K562 (cell line): ENCODE measurements around the gene VPS11. TPM values are rescaled to one million over a fixed set of nuclear protein-coding genes. Genes with fewer than 3 reads are reported as not detected.

Source experiments
- ATAC-seq: fragments of 200-7000 bp; cut with Tn5 transposase; 3 replicates; pipeline ENCODE4 v1.9.1; 2020; ENCODE audit warnings: moderate library complexity
- BruUV-seq: library from RNA; stranded (reverse); fragments of 400-500 nt; replicated peaks from 2 replicates; lab custom pipeline; 2021; lab: Mats Ljungman, UMichigan
- CTCF ChIA-PET: fragments of 300-600 bp; formaldehyde crosslinking; extraction: SDS; loops from one replicate; lab custom pipeline; 2021; ENCODE audit warnings: low intra/inter-chr PET ratio; lab: Yijun Ruan, JAX
- POLR2A ChIA-PET: fragments of 300-600, 350-650 bp; sonication (Branson Sonifier 250); formaldehyde crosslinking; extraction: SDS; loops from one replicate; lab custom pipeline; 2021; ENCODE audit warnings: antibody characterized with exemption, inconsistent platforms; lab: Yijun Ruan, JAX
- DNase-seq, 4 experiments: peaks; one replicate each; pipeline versions ENCODE4 v3.0.0 to v3.0.0-alpha.2; 2011 to 2018; ENCODE audit warnings: low spot score in 3 of 4, mixed read lengths in 3 of 4; ENCODE audit errors: extremely low read depth in 1 of 4
- FAIRE-seq: peaks from 2 replicates; lab custom pipeline; 2011; peaks lifted over from hg19 to GRCh38; lab: Jason Lieb, UNC
- H2AFZ ChIP-seq: 2 replicates; pipeline ENCODE4 v1.6.0; 2011; ENCODE audit warnings: low read depth, low read length, control low read depth, inconsistent platforms
- H3K27ac ChIP-seq: fragments of 200-600 bp; 3 replicates; pipeline ENCODE4 v1.8.0; 2011; ENCODE audit warnings: low read depth, mild to moderate bottlenecking, control low read depth, inconsistent platforms, low read length, moderate library complexity, mixed read lengths; ENCODE audit errors: extremely low read depth
- H3K27me3 ChIP-seq, 2 experiments: fragments of 300-600 bp in 1 of 2; 2 replicates in 1 of 2; 3 replicates in 1 of 2; pipeline versions ENCODE4 v1.6.0 to v1.8.0; 2011; ENCODE audit warnings: inconsistent platforms in 2 of 2, low read length in 2 of 2, mild to moderate bottlenecking in 1 of 2, mixed read lengths in 1 of 2, moderate library complexity in 1 of 2; ENCODE audit not compliant: control insufficient read depth in 2 of 2, insufficient read depth in 2 of 2
- H3K36me3 ChIP-seq: fragments of 300-600 bp; 3 replicates; pipeline ENCODE4 v1.8.0; 2011; ENCODE audit warnings: mild to moderate bottlenecking, low read length, inconsistent platforms; ENCODE audit not compliant: control insufficient read depth, insufficient read depth
- H3K4me1 ChIP-seq, 2 experiments: fragments of 200-600 bp in 1 of 2; replicated peaks in 1 of 2; 2 replicates in 1 of 2; 3 replicates in 1 of 2; pipeline versions ENCODE4 v1.5.1 to v1.8.0; 2011; ENCODE audit warnings: inconsistent platforms in 2 of 2, low read length in 2 of 2, mild to moderate bottlenecking in 1 of 2, mixed read lengths in 1 of 2, moderate library complexity in 1 of 2; ENCODE audit not compliant: control insufficient read depth in 2 of 2, insufficient read depth in 2 of 2
- H3K4me2 ChIP-seq: 2 replicates; pipeline ENCODE4 v1.6.1; 2011; ENCODE audit warnings: low read length, control low read depth, inconsistent platforms, mixed read lengths; ENCODE audit not compliant: insufficient read depth
- H3K4me3 ChIP-seq: fragments of 200-600 bp; sonication (generic), shearing (Covaris generic); 2 replicates; pipeline ENCODE4 v1.5.1; 2016; ENCODE audit warnings: control low read depth, inconsistent platforms
- H3K79me2 ChIP-seq: fragments of 200-600 bp; 3 replicates; pipeline ENCODE4 v1.8.0; 2011; ENCODE audit warnings: low read length, inconsistent platforms; ENCODE audit not compliant: control insufficient read depth, insufficient read depth
- H3K9ac ChIP-seq, 2 experiments: 2 replicates each; pipeline versions ENCODE4 v1.6.0 to v1.6.1; 2011; ENCODE audit warnings: low read depth in 2 of 2, low read length in 2 of 2, control low read depth in 1 of 2, inconsistent platforms in 1 of 2, mild to moderate bottlenecking in 1 of 2, mixed read lengths in 1 of 2; ENCODE audit not compliant: insufficient read depth in 1 of 2
- H3K9me1 ChIP-seq: one replicate; pipeline ENCODE4 v1.6.0; 2011; ENCODE audit warnings: inconsistent platforms, mild to moderate bottlenecking, low read length, moderate library complexity; ENCODE audit not compliant: control insufficient read depth, insufficient read depth
- H3K9me3 ChIP-seq: replicated peaks from 2 replicates; pipeline ENCODE4 v1.5.1; 2011; ENCODE audit warnings: low read depth, low read length, inconsistent platforms; ENCODE audit not compliant: control insufficient read depth, insufficient read depth
- H4K20me1 ChIP-seq: replicated peaks from 2 replicates; pipeline ENCODE4 v1.6.1; 2011; ENCODE audit warnings: low read length, inconsistent platforms, mixed read lengths; ENCODE audit not compliant: control insufficient read depth, insufficient read depth
- CREB3 ChIP-seq: fragments of 450-650 bp; conservative IDR thresholded peaks from 2 replicates; pipeline ENCODE4 v1.6.1; 2016; ENCODE audit warnings: missing genetic modification characterization, low read depth, mild to moderate bottlenecking, missing compliant biosample characterization, moderate library complexity
- FOSL1 ChIP-seq: fragments of 200-800 bp; sonication (Bioruptor generic); conservative IDR thresholded peaks from 2 replicates; pipeline ENCODE4 v1.6.1; 2016; ENCODE audit warnings: missing genetic modification characterization, missing compliant biosample characterization
- HDGF ChIP-seq: fragments of 450-650 bp; IDR thresholded peaks from 2 replicates; pipeline ENCODE4 v1.6.1; 2016
- MAZ ChIP-seq, 2 experiments: fragments of 450-650 bp in 1 of 2; sonication (generic) in 1 of 2; formaldehyde crosslinking; IDR thresholded peaks in 1 of 2; conservative IDR thresholded peaks in 1 of 2; 2 replicates each; pipeline versions ENCODE4 v1.4.0 to v1.5.0; 2020; ENCODE audit warnings: mild to moderate bottlenecking in 1 of 2, missing genetic modification reagents in 1 of 2
- RBM25 ChIP-seq: fragments of 200-400 bp; formaldehyde crosslinking; IDR thresholded peaks from 2 replicates; pipeline ENCODE4 v1.6.1; 2018; ENCODE audit warnings: low read length, low read depth, moderate library complexity; ENCODE audit not compliant: severe bottlenecking
- SAFB ChIP-seq: fragments of 200-400 bp; formaldehyde crosslinking; IDR thresholded peaks from 2 replicates; pipeline ENCODE4 v1.6.1; 2017; ENCODE audit warnings: low read depth, low read length, borderline replicate concordance
- SAP30 ChIP-seq: fragments of 200-600 bp; sonication (generic); IDR thresholded peaks from 2 replicates; pipeline ENCODE4 v1.6.1; 2012; ENCODE audit warnings: borderline replicate concordance, low read depth, mild to moderate bottlenecking, moderate library complexity, low read length, control low read depth, inconsistent platforms; ENCODE audit not compliant: insufficient read depth, poor library complexity, severe bottlenecking
- TARDBP ChIP-seq: fragments of 450-650 bp; IDR thresholded peaks from 2 replicates; pipeline ENCODE4 v1.6.1; 2016
- ZBTB1 ChIP-seq: sonication (generic); formaldehyde crosslinking; IDR thresholded peaks from 2 replicates; pipeline ENCODE4 v1.8.1; 2023; ENCODE audit warnings: missing genetic modification reagents, low read depth, mild to moderate bottlenecking, borderline replicate concordance
- ZNF174 ChIP-seq: fragments of 250-450 bp; sonication (Bioruptor Pico); IDR thresholded peaks from 2 replicates; pipeline ENCODE4 v1.4.0; 2020; ENCODE audit warnings: mild to moderate bottlenecking
- ZNF644 ChIP-seq: fragments of 200-800 bp; sonication (Bioruptor generic); IDR thresholded peaks from 2 replicates; pipeline ENCODE4 v1.6.1; 2016; ENCODE audit warnings: low read depth, missing genetic modification characterization, missing compliant biosample characterization
- WGBS: fragments of 100-300 bp; shearing (Covaris generic); methylation state at CpG from one replicate; pipeline ENCODE4 v1.1.6; 2016; ENCODE audit warnings: low coverage, mixed read lengths; ENCODE audit not compliant: insufficient coverage; ENCODE audit errors: missing lambda C conversion rate; 5-methylcytosine and 5-hydroxymethylcytosine counted together
- in situ Hi-C: fragments of 300-500 bp; cut with MboI; formaldehyde crosslinking; loops from 4 replicates; pipeline ENCODE4 v1.15.0; 2018; ENCODE audit warnings: inconsistent platforms, mixed read lengths
- intact Hi-C: fragments of 100-400 bp; cut with micrococcal nuclease; formaldehyde crosslinking; loops from 2 replicates; pipeline ENCODE4 v1.14.2; 2022
- polyA plus RNA-seq, 8 experiments: library from polyadenylated mRNA; depleted of rRNA in 4 of 8; stranded (reverse) in 5 of 8; unstranded in 3 of 8; fragments of >200 nt; fragmentation: Nextera tagmentation in 2 of 8; fragmentation: Illumina TruSeq in 1 of 8; extraction: Ambion mirVana in 2 of 8; extraction: Trizol in 1 of 8; gene quantifications; 2 replicates each; pipeline versions ENCODE4 v1.2.1 to v1.2.3, GENCODE V29; 2011 to 2014; ENCODE audit warnings: inconsistent platforms in 1 of 8, missing spikeins in 1 of 8
- total RNA-seq, 7 experiments: library from RNA; depleted of rRNA in 6 of 7; stranded (reverse); fragments of >200 nt in 6 of 7; fragmentation: Illumina TruSeq in 2 of 7; extraction: Trizol in 2 of 7; gene quantifications; 2 replicates each; pipeline versions ENCODE4 v1.2.1 to v1.2.3, GENCODE V29; 2011 to 2021; ENCODE audit warnings: low replicate concordance in 1 of 7
- TF ChIP-seq, protein P1 (sequence below), 2 experiments: IDR thresholded peaks in 1 of 2; conservative IDR thresholded peaks in 1 of 2; 2 replicates each; pipeline ENCODE4 v1.6.1; 2016; ENCODE audit warnings: low read depth in 2 of 2, mild to moderate bottlenecking in 1 of 2, missing compliant biosample characterization in 1 of 2, missing genetic modification characterization in 1 of 2, moderate library complexity in 1 of 2
- TF ChIP-seq, protein P2 (sequence below): IDR thresholded peaks from 2 replicates; pipeline ENCODE4 v1.6.1; 2016; ENCODE audit warnings: missing genetic modification characterization, missing compliant biosample characterization

VPS11 gene
- total and polyA plus RNA-seq, 9 of the 15 experiments (the other 6 are each of a cell fraction or from before 2014, with no cell fraction given): 14.1 to 35.5 (median 27.5) TPM

DNA sequence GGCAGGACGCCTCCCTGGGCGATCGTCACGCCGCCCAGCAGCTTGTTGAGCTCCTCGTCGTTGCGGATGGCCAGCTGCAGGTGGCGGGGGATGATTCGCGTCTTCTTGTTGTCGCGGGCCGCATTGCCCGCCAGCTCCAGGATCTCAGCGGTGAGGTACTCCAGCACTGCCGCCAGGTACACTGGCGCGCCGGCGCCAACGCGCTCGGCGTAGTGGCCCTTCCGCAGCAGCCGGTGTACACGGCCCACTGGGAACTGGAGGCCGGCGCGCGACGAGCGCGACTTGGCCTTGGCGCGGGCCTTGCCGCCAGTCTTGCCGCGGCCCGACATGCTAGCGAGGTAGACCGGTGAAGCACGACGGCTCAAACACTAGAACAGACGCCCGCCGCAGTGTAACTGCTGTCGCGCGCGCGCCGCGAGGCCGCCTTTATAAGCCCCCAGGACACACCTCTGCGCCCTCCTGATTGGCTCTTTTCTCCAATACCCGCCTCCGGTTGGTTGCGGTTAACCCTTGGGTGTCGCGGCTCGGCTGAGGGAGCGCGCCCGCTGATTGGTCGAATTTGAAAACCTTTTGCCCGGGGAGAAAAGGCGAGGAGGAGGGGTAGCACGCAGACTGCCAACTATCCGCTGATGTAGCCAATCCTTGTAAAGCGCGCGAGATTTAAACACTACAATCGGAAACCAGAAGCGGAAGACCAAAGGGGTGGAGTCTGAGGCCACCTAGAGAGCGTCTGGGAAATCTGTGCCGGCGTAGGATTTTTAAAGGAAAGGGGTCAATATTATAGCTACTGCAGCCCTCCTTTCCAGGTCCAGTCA lies 27.7 kb downstream of the VPS11 start:
- H3K27ac ChIP-seq: peak overlapping the region; percentile 95
- no TSS peak for BruUV-seq
- no peaks in the 10 kb centered on the region for H3K9me3 ChIP-seq
- H3K36me3 ChIP-seq: peaks cover 78% of the 10 kb centered on the region
- peaks cover 24 to 28% of the 10 kb centered on the region in 2 experiments; a peak in 4 of 5 replicates for H3K4me1 ChIP-seq
- ChIA-PET CTCF (interaction anchor here (0.6 to 1.3 kb wide), 3 partner anchors 17 to 184 kb away, joined by 3 to 6 read pairs (median 5); no protein-coding TSS in a partner anchor), POLR2A (interaction anchor here (0.5 to 5.5 kb wide), 57 partner anchors 7 to 704 kb away, joined by 3 to 75 read pairs (median 3); partner anchors contain the start of genes ABCG4, C2CD2L, CBL and HINFP)
- peaks cover 25% of the 10 kb centered on the region for H4K20me1 ChIP-seq
- H3K4me2 ChIP-seq: peak overlapping the region; percentile 98
- ATAC-seq (peak; percentile 81), FAIRE-seq (peak; percentile 97), DNase-seq (peak; percentile 96 to 99 (median 98))
- intact Hi-C loops: loop anchor here (1.0 to 2.0 kb wide), 3 partner anchors 28 to 166 kb away; partner anchors contain the start of genes HYOU1 and VPS11
- no peaks in the 10 kb centered on the region for H3K9me1 ChIP-seq
- H3K27me3 ChIP-seq: no peaks in the 10 kb centered on the region; a peak in 1 of 5 replicates
- H3K4me3 ChIP-seq: peak overlapping the region; percentile 94
- H2AFZ ChIP-seq: peak overlapping the region; percentile 35
- H3K79me2 ChIP-seq: peaks cover 59% of the 10 kb centered on the region
- 2% methylated on average over 73 of the region's 79 CpGs for WGBS
- peak overlapping the region; percentile 94 to 99 for H3K9ac ChIP-seq
- in situ Hi-C loops: no loop called here
- no peak for TF ChIP-seq ZNF174
- peak; percentile 83; the same call in 1 of the 2 replicates for TF ChIP-seq ZBTB1 (CRISPR knock-in tag)
- peak; percentile 88 for TF ChIP-seq RBM25
- no peak for TF ChIP-seq ZNF644 (tag)
- TF ChIP-seq, protein P1, sequence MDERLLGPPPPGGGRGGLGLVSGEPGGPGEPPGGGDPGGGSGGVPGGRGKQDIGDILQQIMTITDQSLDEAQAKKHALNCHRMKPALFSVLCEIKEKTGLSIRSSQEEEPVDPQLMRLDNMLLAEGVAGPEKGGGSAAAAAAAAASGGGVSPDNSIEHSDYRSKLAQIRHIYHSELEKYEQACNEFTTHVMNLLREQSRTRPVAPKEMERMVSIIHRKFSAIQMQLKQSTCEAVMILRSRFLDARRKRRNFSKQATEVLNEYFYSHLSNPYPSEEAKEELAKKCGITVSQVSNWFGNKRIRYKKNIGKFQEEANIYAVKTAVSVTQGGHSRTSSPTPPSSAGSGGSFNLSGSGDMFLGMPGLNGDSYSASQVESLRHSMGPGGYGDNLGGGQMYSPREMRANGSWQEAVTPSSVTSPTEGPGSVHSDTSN (CRISPR knock-in tag; IDR thresholded peaks at IDR 0.05; ENCODE audit: low read depth): 0 out of 2 replicates have a peak, but pooled peaks have one; percentile 16
- TF ChIP-seq, protein P1 (tag; conservative IDR thresholded peaks at IDR 0.05; ENCODE audit: low read depth): no peak; the same call in none of the 2 replicates
- TF ChIP-seq, protein P2, sequence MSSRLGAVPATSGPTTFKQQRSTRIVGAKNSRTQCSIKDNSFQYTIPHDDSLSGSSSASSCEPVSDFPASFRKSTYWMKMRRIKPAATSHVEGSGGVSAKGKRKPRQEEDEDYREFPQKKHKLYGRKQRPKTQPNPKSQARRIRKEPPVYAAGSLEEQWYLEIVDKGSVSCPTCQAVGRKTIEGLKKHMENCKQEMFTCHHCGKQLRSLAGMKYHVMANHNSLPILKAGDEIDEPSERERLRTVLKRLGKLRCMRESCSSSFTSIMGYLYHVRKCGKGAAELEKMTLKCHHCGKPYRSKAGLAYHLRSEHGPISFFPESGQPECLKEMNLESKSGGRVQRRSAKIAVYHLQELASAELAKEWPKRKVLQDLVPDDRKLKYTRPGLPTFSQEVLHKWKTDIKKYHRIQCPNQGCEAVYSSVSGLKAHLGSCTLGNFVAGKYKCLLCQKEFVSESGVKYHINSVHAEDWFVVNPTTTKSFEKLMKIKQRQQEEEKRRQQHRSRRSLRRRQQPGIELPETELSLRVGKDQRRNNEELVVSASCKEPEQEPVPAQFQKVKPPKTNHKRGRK: no peak
- no peak; a peak in 2 of 4 replicates for TF ChIP-seq MAZ (CRISPR knock-in tag; conservative IDR thresholded peaks at IDR 0.05 in 1 of 2, IDR thresholded peaks at IDR 0.05 in 1 of 2)
- TF ChIP-seq HDGF: no peak
- peak; percentile 45 for TF ChIP-seq SAP30
- TF ChIP-seq TARDBP: peak; percentile 77; the same call in 1 of the 2 replicates
- peak; percentile 42; the same call in 1 of the 2 replicates for TF ChIP-seq SAFB
- TF ChIP-seq CREB3 (tag): no peak
- peak; percentile 52; the same call in 1 of the 2 replicates for TF ChIP-seq FOSL1
